ENCODE results near the gene CDK6. TPM values are rescaled to one million over a fixed set of nuclear protein-coding genes. Genes with fewer than 3 reads are reported as not detected.

CDK6 gene
- total RNA-seq, 3 donors from 2014 or later (not counting 1 experiment from before 2014, with no cell fraction given) = 41.1 to 46.3 (median 45.1) TPM

DNA sequence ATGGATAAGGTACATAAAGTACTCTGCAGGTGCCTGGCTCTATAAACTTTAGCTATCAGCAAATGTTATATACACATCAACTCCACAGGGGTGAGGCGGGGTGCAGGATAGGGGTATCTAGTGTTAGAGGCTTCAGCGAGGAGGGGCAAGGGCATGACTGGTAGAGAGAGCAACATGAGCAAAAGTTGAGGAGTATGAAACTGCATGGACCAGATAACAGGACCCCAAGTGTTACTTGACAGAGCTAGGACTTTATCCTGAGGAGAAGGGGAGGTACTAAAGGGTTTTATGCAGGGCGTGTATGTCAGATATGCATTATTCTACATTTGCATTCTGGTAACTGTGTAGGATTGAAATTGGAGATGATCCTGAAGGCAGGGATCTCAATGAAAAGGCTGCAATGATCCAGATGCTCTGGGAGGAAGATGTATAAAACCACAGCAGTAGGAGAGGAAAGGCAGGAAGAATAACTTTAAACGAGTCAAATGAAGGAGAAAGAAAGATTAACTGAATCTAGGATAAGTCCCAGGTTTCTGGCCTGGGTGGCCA lies 136.3 kb downstream of the CDK6 start:
- H3K4me3 Mint-ChIP-seq = no peak overlapping the region
- H3K36me3 ChIP-seq (ENCODE audit: control insufficient read depth, insufficient read depth, low read length) = no peaks in the 10 kb centered on the region
- H3K4me1 Mint-ChIP-seq = peaks cover 15 to 30% of the 10 kb centered on the region in 2 donors
- no peak for ATAC-seq
- H3K4me3 ChIP-seq (ENCODE audit: low read length) = no peak overlapping the region
- TF ChIP-seq, protein P1, sequence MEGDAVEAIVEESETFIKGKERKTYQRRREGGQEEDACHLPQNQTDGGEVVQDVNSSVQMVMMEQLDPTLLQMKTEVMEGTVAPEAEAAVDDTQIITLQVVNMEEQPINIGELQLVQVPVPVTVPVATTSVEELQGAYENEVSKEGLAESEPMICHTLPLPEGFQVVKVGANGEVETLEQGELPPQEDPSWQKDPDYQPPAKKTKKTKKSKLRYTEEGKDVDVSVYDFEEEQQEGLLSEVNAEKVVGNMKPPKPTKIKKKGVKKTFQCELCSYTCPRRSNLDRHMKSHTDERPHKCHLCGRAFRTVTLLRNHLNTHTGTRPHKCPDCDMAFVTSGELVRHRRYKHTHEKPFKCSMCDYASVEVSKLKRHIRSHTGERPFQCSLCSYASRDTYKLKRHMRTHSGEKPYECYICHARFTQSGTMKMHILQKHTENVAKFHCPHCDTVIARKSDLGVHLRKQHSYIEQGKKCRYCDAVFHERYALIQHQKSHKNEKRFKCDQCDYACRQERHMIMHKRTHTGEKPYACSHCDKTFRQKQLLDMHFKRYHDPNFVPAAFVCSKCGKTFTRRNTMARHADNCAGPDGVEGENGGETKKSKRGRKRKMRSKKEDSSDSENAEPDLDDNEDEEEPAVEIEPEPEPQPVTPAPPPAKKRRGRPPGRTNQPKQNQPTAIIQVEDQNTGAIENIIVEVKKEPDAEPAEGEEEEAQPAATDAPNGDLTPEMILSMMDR (IDR thresholded peaks at IDR 0.05) = no peak
- no peaks in the 10 kb centered on the region for H3K4me1 ChIP-seq (ENCODE audit: control insufficient read depth, insufficient read depth, low read length)
- no peaks in the 10 kb centered on the region for H3K36me3 Mint-ChIP-seq
- H3K9me3 Mint-ChIP-seq = no peaks in the 10 kb centered on the region
- no peak overlapping the region for H3K27ac ChIP-seq (ENCODE audit: low read length)
- intact Hi-C loops (cut with micrococcal nuclease) = no loop called here
- WGBS (ENCODE audit: insufficient coverage) = 87% methylated on average over 4 of the region's 4 CpGs
- peak overlapping the region in 1 of 2 donors; percentile 19 for H3K27ac Mint-ChIP-seq
- H3K27me3 ChIP-seq (ENCODE audit: control insufficient read depth, insufficient read depth, low read length) = no peaks in the 10 kb centered on the region
- H3K9me3 ChIP-seq (ENCODE audit: control insufficient read depth, insufficient read depth, low read length) = no peaks in the 10 kb centered on the region
- no peak for DNase-seq
- no peaks in the 10 kb centered on the region for H3K27me3 Mint-ChIP-seq (ENCODE audit: low read depth in 2 of 2)

DNA sequence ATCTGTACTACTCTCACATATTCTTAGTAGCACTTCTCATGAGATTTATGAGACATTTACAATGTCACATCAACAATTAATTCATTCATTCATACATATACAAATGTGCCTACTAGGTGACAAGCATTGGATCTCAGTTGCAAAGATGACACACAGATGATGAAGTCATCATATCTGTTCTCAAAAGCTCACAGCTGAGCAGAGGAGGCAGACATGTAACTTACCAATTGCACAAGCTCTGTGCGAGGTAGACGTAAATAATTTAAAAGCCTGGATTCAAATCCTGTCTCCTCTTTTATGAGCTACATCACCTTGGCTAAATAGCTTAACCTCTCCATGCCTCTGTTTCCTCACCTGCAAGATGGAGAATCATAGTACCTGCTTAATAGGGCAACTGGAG lies 136.8 kb downstream of the CDK6 start:
- WGBS (ENCODE audit: insufficient coverage) = 94% methylated on average over 2 of the region's 2 CpGs
- H3K36me3 ChIP-seq (ENCODE audit: control insufficient read depth, insufficient read depth, low read length) = no peaks in the 10 kb centered on the region
- ATAC-seq (no peak), DNase-seq (no peak)
- H3K27ac ChIP-seq (ENCODE audit: low read length) = no peak overlapping the region
- Mint-ChIP-seq H3K4me3 (no peak overlapping the region), H3K4me1 (peaks cover 19 to 33% of the 10 kb centered on the region in 2 donors), H3K9me3 (no peaks in the 10 kb centered on the region), H3K36me3 (no peaks in the 10 kb centered on the region), H3K27me3 (ENCODE audit: low read depth in 2 of 2) (no peaks in the 10 kb centered on the region), H3K27ac (peak overlapping the region in 1 of 2 donors; percentile 19)
- H3K27me3 ChIP-seq (ENCODE audit: control insufficient read depth, insufficient read depth, low read length) = no peaks in the 10 kb centered on the region
- TF ChIP-seq, protein P1 (IDR thresholded peaks at IDR 0.05) = no peak
- H3K9me3 ChIP-seq (ENCODE audit: control insufficient read depth, insufficient read depth, low read length) = no peaks in the 10 kb centered on the region
- H3K4me3 ChIP-seq (ENCODE audit: low read length) = no peak overlapping the region
- H3K4me1 ChIP-seq (ENCODE audit: control insufficient read depth, insufficient read depth, low read length) = no peaks in the 10 kb centered on the region
- intact Hi-C loops (cut with micrococcal nuclease) = no loop called here

- Mint-ChIP-seq H3K4me1 (peaks cover 19 to 29% of the 10 kb centered on the region in 2 donors), H3K36me3 (no peaks in the 10 kb centered on the region), H3K9me3 (no peaks in the 10 kb centered on the region), H3K4me3 (no peak overlapping the region), H3K27me3 (ENCODE audit: low read depth in 2 of 2) (no peaks in the 10 kb centered on the region), H3K27ac (no peak overlapping the region)
- ATAC-seq (no peak), DNase-seq (no peak)
- H3K4me3 ChIP-seq (ENCODE audit: low read length) = no peak overlapping the region
- H3K36me3 ChIP-seq (ENCODE audit: control insufficient read depth, insufficient read depth, low read length) = no peaks in the 10 kb centered on the region
- 96% methylated on average over 12 of the region's 12 CpGs for WGBS (ENCODE audit: insufficient coverage)
- H3K4me1 ChIP-seq (ENCODE audit: control insufficient read depth, insufficient read depth, low read length) = no peaks in the 10 kb centered on the region
- TF ChIP-seq, protein P1 (IDR thresholded peaks at IDR 0.05) = no peak
- H3K27ac ChIP-seq (ENCODE audit: low read length) = no peak overlapping the region
- H3K9me3 ChIP-seq (ENCODE audit: control insufficient read depth, insufficient read depth, low read length) = no peaks in the 10 kb centered on the region
- intact Hi-C loops (cut with micrococcal nuclease) = no loop called here
- no peaks in the 10 kb centered on the region for H3K27me3 ChIP-seq (ENCODE audit: control insufficient read depth, insufficient read depth, low read length)
Measured at GRCh38 chr7:92698237-92698841, 138.0 kb downstream of the CDK6 start.

DNA sequence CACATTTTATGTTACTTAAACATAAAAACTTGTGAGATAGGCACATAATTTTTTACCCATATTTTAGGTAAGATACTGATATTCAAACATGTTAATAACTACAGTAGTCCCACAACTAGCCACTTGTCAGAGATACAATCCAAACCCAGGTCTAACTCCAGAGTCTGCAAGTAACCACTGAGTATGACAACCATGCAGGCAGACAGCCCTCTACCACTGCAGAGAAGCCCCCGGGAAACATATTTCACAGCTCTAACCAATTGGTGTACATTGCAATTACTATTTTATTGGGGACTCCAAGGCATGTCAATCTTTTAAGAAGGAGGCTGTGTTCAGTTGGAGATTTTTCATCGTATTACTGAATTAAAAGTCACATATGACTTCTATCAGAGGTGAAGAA lies 139.0 kb downstream of the CDK6 start:
- TF ChIP-seq, protein P1 (IDR thresholded peaks at IDR 0.05) = no peak
- WGBS (ENCODE audit: insufficient coverage) = 80% methylated on average over 1 of the region's 2 CpGs
- Histone ChIP-seq H3K4me3 (ENCODE audit: low read length) (no peak overlapping the region), H3K27me3 (ENCODE audit: control insufficient read depth, insufficient read depth, low read length) (no peaks in the 10 kb centered on the region), H3K27ac (ENCODE audit: low read length) (no peak overlapping the region), H3K9me3 (ENCODE audit: control insufficient read depth, insufficient read depth, low read length) (no peaks in the 10 kb centered on the region), H3K36me3 (ENCODE audit: control insufficient read depth, insufficient read depth, low read length) (no peaks in the 10 kb centered on the region), H3K4me1 (ENCODE audit: control insufficient read depth, insufficient read depth, low read length) (no peaks in the 10 kb centered on the region)
- Mint-ChIP-seq H3K4me1 (peaks cover 19 to 29% of the 10 kb centered on the region in 2 donors), H3K27ac (no peak overlapping the region), H3K9me3 (no peaks in the 10 kb centered on the region), H3K27me3 (ENCODE audit: low read depth in 2 of 2) (no peaks in the 10 kb centered on the region), H3K36me3 (no peaks in the 10 kb centered on the region), H3K4me3 (no peak overlapping the region)
- intact Hi-C loops (cut with micrococcal nuclease) = no loop called here
- ATAC-seq (no peak), DNase-seq (no peak)
